ENCODE measurements around the gene JAZF1.

GRCh38 chr7:28174901-28175661, 5.5 kb downstream of the JAZF1 start:
- TF ChIP-seq CTCF (IDR thresholded peaks at IDR 0.05) (no peak), POLR2AphosphoS5 (IDR thresholded peaks at IDR 0.05) (no peak)
